Keratinocyte (primary cell): ENCODE data around the gene SLC25A43. TPM values are rescaled to one million over a fixed set of nuclear protein-coding genes. Genes with fewer than 3 reads are reported as not detected.
"Not testable (repeated sequence)": the region's sequence is repeated elsewhere in the genome, so short reads cannot be mapped to it uniquely, and the experiment has no call there.

Source experiments
- DNase-seq: peaks from one replicate; pipeline ENCODE4 v3.0.0-alpha.2; 2011; ENCODE audit warnings: low read depth, missing footprints, low spot score
- FAIRE-seq: peaks from 2 replicates; lab custom pipeline; 2011; peaks lifted over from hg19 to GRCh38; lab: Jason Lieb, UNC
- H2AFZ ChIP-seq: 2 replicates; pipeline ENCODE4 v1.6.0; 2012; ENCODE audit warnings: low read length, control low read depth, inconsistent platforms; ENCODE audit not compliant: control insufficient read depth
- H3K27ac ChIP-seq: 2 replicates; pipeline ENCODE4 v1.5.1; 2011; ENCODE audit warnings: low read length; ENCODE audit not compliant: control insufficient read depth, insufficient read depth
- H3K27me3 ChIP-seq: 3 replicates; pipeline ENCODE4 v1.6.0; 2011; ENCODE audit warnings: low read length; ENCODE audit not compliant: control insufficient read depth, insufficient read depth; ENCODE audit errors: extremely low read depth
- H3K36me3 ChIP-seq, 2 experiments: 2 replicates in 1 of 2; 3 replicates in 1 of 2; pipeline ENCODE4 v1.5.1; 2011; ENCODE audit warnings: low read length in 2 of 2, mild to moderate bottlenecking in 1 of 2; ENCODE audit not compliant: control insufficient read depth in 2 of 2, insufficient read depth in 2 of 2; ENCODE audit errors: extremely low read depth in 1 of 2
- H3K4me1 ChIP-seq: 3 replicates; pipeline ENCODE4 v1.5.1; 2011; ENCODE audit warnings: low read length; ENCODE audit not compliant: control insufficient read depth, insufficient read depth; ENCODE audit errors: extremely low read depth
- H3K4me2 ChIP-seq: 3 replicates; pipeline ENCODE4 v1.6.0; 2011; ENCODE audit warnings: low read depth, low read length; ENCODE audit not compliant: control insufficient read depth, insufficient read depth; ENCODE audit errors: extremely low read depth
- H3K4me3 ChIP-seq, 3 experiments: fragments of 200-600 bp in 1 of 3; sonication (generic) in 1 of 3; 2 replicates in 2 of 3; 3 replicates in 1 of 3; pipeline ENCODE4 v1.5.1; 2011 to 2016; ENCODE audit warnings: low read length in 3 of 3, mild to moderate bottlenecking in 3 of 3, control low read depth in 2 of 3, inconsistent platforms in 1 of 3, low read depth in 1 of 3, mixed read lengths in 1 of 3, mixed run types in 1 of 3, moderate library complexity in 1 of 3; ENCODE audit not compliant: control insufficient read depth in 2 of 3, insufficient read depth in 2 of 3; ENCODE audit errors: extremely low read depth in 1 of 3
- H3K79me2 ChIP-seq: 2 replicates; pipeline ENCODE4 v1.6.0; 2012; ENCODE audit warnings: low read length; ENCODE audit not compliant: control insufficient read depth, insufficient read depth
- H3K9ac ChIP-seq: 3 replicates; pipeline ENCODE4 v1.6.0; 2011; ENCODE audit warnings: low read length; ENCODE audit not compliant: control insufficient read depth, insufficient read depth; ENCODE audit errors: extremely low read depth
- H3K9me1 ChIP-seq: 3 replicates; pipeline ENCODE4 v1.6.0; 2011; ENCODE audit warnings: low read length; ENCODE audit not compliant: control insufficient read depth, insufficient read depth; ENCODE audit errors: extremely low read depth
- H3K9me3 ChIP-seq: 2 replicates; pipeline ENCODE4 v1.5.1; 2012; ENCODE audit warnings: low read depth, low read length; ENCODE audit not compliant: control insufficient read depth
- H4K20me1 ChIP-seq: 3 replicates; pipeline ENCODE4 v1.6.0; 2011; ENCODE audit warnings: low read length; ENCODE audit not compliant: control insufficient read depth, insufficient read depth; ENCODE audit errors: extremely low read depth
- CTCF ChIP-seq, 3 experiments: IDR thresholded peaks in 1 of 3; conservative IDR thresholded peaks in 1 of 3; optimal IDR thresholded peaks in 1 of 3; 2 replicates in 2 of 3; 3 replicates in 1 of 3; pipeline versions ENCODE3 to v1.5.1; 2011; ENCODE audit warnings: low read length in 3 of 3, mild to moderate bottlenecking in 3 of 3, moderate library complexity in 2 of 3, control low read depth in 1 of 3, inconsistent platforms in 1 of 3; ENCODE audit not compliant: insufficient read depth in 2 of 3; ENCODE audit errors: extremely low read depth in 1 of 3
- EZH2 ChIP-seq: IDR thresholded peaks from one replicate; pipeline ENCODE4 v1.6.1; 2012; ENCODE audit warnings: inconsistent platforms, mild to moderate bottlenecking, low read length, moderate library complexity
- dilution Hi-C: fragments of 300-500 bp; cut with MboI; formaldehyde crosslinking; loops from one replicate; pipeline ENCODE4 v1.7.0; 2020; ENCODE audit warnings: low sequenced_read_pairs; ENCODE audit not compliant: extremely low pct_ligation_motif_present
- polyA plus RNA-seq, 5 experiments: library from polyadenylated mRNA; depleted of rRNA in 3 of 5; stranded (reverse) in 3 of 5; stranded (forward) in 1 of 5; unstranded in 1 of 5; fragments of >200 nt; gene quantifications; 1 replicate in 1 of 5; 2 replicates in 3 of 5; 3 replicates in 1 of 5; pipeline versions ENCODE4 v1.2.1 to v1.2.3, GENCODE V29; 2011 to 2012; ENCODE audit warnings: missing spikeins in 2 of 5, low read depth in 1 of 5, low replicate concordance in 1 of 5

SLC25A43 gene
- polyA plus RNA-seq, 1 donor (not counting 4 experiments of a cell fraction or from before 2014, with no cell fraction given): 23.0 TPM

- not testable (repeated sequence) for FAIRE-seq, H3K9ac ChIP-seq
These were observed 37.1 kb upstream of the SLC25A43 start for GRCh38 chrX:119362074-119362473.

GRCh38 chrX:119363391-119363790 lies 35.7 kb upstream of the SLC25A43 start:
- Histone ChIP-seq H3K36me3 (no peaks in the 10 kb centered on the region), H3K79me2 (no peaks in the 10 kb centered on the region), H2AFZ (no peak overlapping the region), H3K9ac (no peak overlapping the region), H3K4me2 (no peak overlapping the region), H3K9me3 (no peaks in the 10 kb centered on the region), H3K9me1 (no peaks in the 10 kb centered on the region), H3K4me1 (no peaks in the 10 kb centered on the region), H3K27ac (no peak overlapping the region), H4K20me1 (no peaks in the 10 kb centered on the region), H3K27me3 (no peaks in the 10 kb centered on the region), H3K4me3 (no peak overlapping the region)
- no peak for TF ChIP-seq EZH2
- no peak for TF ChIP-seq CTCF (optimal IDR thresholded peaks at IDR 0.05 in 1 of 3, IDR thresholded peaks at IDR 0.05 in 1 of 3, conservative IDR thresholded peaks at IDR 0.05 in 1 of 3; ENCODE audit: extremely low read depth in 1 of 3, insufficient read depth in 2 of 3, low read length in 3 of 3)
- FAIRE-seq (no peak), DNase-seq (no peak)
- dilution Hi-C loops: no loop called here

More at GRCh38 chrX:119362074-119362473, 37.1 kb upstream of the SLC25A43 start:
- DNase-seq, dilution Hi-C loops, H2AFZ ChIP-seq, H3K27ac ChIP-seq, H3K79me2 ChIP-seq, H3K9me1 ChIP-seq, H3K4me2 ChIP-seq, H3K4me1 ChIP-seq, H3K27me3 ChIP-seq, H4K20me1 ChIP-seq, H3K4me3 ChIP-seq, H3K9me3 ChIP-seq, H3K36me3 ChIP-seq: not testable (repeated sequence)

GRCh38 chrX:119371861-119372260 lies 27.3 kb upstream of the SLC25A43 start:
- H3K27ac ChIP-seq, H3K27me3 ChIP-seq, H3K79me2 ChIP-seq, DNase-seq, H3K9me3 ChIP-seq, H2AFZ ChIP-seq, H3K9ac ChIP-seq, dilution Hi-C loops, H3K4me2 ChIP-seq, FAIRE-seq, H3K4me3 ChIP-seq, H4K20me1 ChIP-seq, H3K9me1 ChIP-seq, H3K36me3 ChIP-seq: not testable (repeated sequence)
- peaks cover 15% of the 10 kb centered on the region for H3K4me1 ChIP-seq
